GDM1 (cell line): ENCODE data around the gene B4GALNT2.
A peak's percentile ranks its signal among the peaks of the same experiment; 100 is the strongest.

ENCODE experiments used
- DNase-seq: peaks from one replicate; lab custom pipeline; 2025; lab: John Stamatoyannopoulos, UW

B4GALNT2 gene

DNA sequence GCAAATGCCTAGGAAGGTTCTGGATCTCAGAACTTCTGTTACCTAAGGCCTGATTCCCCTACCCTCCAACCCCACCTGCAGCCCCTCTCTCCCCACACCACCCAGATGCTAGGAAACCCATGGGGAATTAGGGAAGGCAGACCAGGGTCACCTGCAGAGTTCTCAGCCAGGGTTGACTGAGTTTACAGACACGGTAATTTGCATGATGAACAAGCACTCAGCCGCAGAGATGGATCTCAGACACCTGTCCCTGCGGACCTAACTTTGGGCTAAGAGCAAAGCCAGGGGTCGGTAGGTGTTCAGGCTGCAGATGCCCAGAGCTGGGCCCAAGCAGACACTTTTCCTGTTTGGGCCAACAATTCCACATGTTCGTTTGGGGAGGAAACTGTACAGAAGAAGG lies 80.8 kb downstream of the B4GALNT2 start:
- DNase-seq: no peak

DNA sequence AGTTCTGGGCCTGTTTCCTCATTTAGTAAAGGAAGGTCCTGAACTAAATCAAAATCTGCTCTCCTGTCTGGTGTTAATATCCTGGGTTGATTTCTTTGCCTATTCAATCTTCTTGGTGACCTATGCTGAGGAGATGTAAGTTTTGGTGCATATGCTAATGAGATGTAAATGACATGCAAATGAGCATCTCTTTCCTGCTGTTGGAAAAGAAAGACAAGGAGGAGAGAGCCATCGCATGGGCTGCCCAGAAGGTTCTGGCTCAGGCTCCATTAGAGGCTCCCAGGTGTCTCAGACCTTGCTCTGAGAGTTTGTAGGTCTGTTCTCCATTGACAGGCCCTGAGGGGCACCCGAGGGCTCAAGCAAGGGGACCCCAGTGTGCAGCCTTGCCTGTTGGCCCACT lies 81.3 kb downstream of the B4GALNT2 start:
- DNase-seq: no peak

DNA sequence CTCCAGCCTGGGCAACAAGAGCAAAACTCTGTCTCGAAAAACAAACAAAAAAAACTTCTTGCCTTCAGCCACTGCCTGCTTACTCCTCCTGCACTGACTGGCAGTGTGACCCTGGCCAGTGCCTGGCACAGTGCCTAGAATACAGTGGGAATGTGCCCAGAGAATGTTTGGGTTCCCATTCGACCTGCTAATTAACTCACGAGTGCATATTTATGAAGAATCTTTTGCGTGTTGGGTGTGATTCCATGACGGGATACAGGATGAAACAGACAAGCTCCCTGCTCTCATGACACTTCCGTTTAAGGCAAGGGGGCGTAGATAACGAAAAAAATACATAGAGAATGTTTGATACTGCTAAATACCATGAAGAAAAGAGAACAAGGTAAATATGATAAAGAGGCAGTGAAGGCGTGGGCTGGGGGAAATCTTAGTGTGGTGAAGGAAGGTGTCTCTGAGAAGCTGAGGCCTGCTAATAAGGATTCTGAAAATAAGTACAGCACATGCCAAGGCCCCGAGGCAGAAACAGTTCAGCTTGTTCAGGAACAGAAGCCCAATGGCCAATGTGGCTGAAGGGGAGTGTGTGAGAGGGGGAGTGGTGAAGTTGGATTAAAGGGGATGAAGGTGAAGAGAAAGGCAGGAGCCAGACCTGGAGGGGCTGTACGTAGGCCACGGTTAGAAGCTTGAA lies 82.2 kb downstream of the B4GALNT2 start:
- no peak for DNase-seq

DNA sequence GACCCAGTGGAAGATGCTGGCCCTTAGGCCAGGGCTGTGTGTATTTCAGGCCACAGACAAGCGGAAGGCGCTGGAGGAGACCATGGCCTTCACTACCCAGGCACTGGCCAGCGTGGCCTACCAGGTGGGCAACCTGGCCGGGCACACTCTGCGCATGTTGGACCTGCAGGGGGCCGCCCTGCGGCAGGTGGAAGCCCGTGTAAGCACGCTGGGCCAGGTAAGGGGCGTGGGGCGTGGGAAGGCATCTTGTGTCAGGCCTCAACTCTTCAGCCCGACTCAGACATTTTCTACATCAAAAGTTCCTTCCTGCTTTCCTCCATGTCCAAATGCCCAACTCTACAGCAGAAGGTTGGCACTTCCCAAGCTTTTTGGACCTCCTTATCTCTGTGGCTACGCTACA lies 83.9 kb downstream of the B4GALNT2 start:
- DNase-seq: no peak

DNA sequence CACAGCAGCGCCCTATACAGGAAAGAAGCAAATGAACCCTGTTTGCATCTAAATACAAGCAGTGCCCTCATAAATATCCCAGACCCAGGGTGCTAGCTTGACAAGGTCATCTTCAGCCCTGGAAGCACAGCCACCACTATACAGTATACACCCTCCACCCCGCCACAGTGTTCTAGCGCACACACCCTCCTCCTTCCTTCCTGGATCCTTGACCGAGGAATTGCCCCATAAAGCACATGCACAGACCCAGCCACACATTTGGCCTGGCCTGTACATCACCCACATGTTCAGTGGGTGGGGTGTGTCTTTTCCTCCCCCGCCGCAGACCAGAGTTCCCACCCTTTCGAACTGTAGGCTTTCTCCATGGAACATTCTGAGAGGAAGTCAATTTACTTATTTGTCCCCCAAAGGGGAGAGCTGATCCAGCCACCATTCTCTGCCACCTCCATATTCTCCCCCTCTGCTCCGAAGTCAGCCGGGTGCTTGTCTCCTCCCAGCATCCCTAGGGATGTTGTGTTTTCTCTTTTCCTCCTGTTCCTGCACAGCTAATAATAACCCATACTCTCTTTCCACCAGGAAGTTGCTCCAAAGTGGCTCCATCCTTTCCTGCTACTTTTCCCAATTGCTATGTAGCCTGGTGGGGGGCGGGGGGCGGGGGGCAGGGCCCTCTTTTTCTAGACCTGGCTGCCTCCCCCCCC lies 84.5 kb downstream of the B4GALNT2 start:
- DNase-seq: no peak

DNA sequence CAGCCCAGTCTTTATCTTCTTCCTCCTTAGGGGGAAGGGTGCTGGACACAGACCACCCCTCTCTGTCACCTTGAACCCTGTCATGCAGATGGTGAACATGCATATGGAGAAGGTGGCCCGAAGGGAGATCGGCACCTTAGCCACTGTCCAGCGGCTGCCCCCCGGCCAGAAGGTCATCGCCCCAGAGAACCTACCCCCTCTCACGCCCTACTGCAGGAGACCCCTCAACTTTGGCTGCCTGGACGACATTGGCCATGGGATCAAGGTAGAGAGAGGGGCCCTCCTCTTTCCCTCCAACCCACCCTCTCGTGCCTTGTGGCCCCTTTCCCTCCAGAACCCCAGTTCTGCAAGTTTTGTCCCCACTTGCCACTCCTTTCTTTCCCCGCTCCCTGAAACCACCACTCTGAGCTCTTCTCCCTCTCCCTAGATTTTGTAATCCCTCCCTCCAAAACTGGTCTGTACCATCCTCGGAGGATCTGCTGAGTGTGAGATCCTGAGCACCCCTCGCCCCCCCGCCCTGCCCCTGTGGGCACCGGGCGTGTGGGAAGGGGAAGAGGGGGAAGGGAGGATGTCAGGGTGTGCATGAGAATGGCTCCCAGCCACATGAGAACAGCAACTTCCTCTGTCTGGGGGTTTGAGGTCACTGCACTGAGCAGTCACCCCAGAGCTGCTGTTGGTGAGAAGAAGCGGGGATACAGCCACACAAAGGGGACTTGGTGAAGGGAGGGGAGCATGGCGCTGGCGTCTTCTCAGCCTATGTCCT lies 85.3 kb downstream of the B4GALNT2 start:
- DNase-seq: peak; percentile 87

DNA sequence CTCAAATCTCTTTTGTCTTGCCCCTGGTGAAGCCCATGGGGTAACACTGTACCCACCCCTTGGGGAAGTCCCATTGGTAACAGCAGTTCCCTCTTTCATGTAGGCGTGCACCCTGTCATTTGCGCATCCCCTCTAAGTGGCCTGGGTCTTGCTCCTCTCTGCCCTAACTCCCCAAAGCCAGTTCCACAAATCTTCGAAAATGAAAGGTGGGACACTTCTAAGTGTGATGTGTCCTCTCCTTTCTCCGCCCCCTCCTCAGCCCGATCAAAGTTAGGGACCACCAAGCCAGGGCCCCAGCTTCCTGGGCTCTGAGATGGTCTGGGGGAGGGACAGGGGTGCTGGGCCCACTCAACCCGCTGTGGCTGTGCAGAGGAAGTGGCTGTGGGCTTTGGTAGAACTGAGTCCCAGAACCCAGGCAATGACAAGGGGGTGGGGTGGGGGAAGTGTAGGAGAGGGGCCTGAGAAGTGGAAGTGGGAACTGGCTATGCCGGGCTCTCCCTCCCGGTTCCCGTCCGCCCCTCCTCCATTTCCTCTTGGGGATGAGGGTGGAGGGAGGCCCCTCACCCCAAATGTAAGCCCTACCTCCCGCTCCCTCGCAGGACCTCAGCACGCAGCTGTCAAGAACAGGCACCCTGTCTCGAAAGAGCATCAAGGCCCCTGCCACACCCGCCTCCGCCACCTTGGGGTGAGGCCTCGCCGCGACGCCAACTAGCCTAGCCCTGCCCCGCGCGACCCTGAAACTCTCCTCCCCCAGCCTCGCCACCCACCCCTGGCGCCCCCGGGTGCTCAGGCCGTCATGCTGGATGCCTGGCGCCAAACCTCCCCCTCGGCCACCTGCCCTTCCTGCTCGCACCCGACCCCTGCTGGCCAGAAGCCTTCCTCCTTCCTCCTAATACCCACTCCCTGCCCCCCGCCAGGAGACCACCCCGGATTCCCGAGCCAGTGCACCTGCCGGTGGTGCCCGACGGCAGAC lies 86.7 kb downstream of the B4GALNT2 start:
- peak; percentile 29 for DNase-seq

DNA sequence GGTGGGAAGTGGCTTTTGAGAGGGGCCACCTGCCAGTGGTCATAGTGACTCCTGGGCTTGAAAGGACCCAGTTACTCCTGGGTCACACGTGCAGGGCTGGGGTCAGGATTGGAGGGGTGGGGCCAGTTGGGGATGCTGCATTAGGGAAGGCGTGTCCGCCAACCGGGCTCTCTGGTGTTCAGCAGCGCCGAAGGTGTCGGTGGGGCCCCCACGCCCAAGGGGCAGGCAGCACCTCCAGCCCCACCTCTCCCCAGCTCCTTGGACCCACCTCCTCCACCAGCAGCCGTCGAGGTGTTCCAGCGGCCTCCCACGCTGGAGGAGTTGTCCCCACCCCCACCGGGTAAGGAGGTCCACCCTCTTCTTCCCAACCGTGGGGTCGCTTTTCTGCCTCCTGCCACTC lies 87.4 kb downstream of the B4GALNT2 start:
- no peak for DNase-seq

DNA sequence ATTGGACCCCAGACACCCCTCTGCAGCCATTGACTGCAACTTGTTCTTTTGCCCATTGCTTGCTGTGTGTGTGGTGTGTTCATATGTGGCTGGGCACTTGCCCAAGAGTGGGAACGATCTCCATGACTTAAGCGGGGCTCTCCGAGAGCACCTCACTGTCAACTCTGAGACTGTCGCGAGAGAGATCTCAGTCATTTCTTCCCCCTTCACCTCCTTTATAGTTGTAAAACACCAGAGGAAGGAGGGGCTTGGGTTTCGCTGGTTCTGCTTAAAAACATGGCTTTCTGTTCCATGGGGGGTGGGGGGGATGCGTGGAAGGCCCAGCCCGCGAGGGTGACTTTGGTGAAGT lies 90.6 kb downstream of the B4GALNT2 start:
- no peak for DNase-seq

DNA sequence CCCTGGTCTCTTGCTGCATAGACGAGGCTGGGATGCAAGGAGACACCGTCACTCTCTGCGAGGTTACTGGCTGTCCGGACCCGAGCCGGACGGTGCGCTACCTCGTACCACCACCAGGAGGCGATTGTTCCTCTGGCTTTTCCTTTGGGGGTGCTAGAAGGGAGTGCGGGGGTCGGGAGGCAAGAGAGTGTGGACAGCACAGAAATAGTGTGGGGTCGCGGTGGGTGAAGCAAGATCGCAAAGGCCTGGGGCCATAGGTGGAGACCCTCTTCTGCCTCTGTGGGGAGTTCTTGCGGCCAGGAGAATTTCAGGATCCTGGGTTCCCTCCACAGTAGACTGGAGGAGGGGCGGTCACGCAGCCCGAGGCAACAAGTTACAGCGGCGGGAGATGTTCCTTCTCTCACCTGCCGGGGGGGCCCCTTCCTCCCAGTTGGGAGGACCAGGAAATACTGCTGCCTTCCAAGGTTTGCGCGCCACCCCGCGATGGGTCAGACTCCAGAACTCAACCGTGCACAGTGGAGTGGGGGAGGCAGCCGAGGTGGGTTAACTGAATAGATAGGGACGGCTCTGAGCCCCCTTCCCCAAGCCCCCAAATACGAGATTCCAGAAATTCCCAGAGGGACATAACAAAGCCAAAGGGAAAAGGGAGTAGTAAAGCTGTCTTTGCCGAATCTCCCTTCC lies 91.1 kb downstream of the B4GALNT2 start:
- DNase-seq: no peak

DNA sequence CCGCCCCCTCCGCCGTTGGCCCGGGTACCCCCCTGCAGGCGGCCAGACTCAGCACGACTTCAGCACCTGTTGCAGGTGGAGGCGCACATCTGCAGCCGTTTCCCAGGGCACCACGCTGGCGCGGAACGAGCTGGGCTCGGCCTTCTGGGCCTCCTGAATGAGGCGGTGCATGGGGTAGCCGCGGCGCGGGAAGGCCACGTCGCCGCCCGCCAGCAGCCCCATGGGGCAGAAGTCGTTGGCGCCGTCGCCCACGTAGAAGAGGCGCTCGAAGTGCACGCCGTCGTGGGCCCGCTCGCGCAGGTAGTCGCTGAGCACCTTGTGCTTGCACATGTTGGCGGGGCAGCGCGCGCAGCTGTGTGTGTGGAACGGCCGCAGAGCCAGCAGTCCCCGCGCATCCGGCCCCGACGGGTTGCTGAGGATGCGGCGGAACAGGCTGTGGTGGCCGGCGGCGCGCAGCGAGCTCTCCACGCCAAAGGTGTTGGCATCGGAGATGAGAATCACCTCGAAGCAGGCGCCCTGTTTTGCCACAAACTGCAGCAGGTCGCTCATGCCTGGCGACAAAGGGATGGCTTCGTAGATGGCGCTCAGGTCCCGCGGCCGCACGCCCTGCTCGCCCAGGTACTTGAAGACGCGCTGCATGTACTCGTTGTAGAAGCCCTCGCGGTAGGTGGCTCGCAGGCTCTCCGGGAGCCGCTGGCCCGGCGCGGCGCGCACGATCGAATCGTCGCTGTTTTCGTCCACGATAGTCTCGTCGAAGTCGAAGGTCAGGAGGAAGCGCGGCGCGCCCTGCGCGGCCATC lies 91.8 kb downstream of the B4GALNT2 start:
- DNase-seq: no peak

DNA sequence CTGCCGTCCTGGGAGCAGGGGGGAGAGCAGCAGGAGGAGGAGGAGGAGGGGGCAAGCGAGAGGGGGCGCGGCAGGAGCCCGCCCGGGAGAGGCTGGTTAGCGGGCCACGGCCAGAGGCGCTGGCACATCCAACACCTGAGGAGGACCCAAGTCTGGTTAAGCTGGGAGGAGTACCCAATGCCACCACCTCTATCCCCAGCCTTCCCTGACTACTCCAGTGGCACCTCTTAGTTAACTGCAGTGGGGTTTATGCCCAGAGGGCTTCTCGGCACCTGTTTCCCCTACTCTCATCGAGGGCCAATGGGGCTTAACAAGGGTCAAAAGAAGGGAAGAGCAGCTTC lies 92.4 kb downstream of the B4GALNT2 start:
- DNase-seq: no peak

DNA sequence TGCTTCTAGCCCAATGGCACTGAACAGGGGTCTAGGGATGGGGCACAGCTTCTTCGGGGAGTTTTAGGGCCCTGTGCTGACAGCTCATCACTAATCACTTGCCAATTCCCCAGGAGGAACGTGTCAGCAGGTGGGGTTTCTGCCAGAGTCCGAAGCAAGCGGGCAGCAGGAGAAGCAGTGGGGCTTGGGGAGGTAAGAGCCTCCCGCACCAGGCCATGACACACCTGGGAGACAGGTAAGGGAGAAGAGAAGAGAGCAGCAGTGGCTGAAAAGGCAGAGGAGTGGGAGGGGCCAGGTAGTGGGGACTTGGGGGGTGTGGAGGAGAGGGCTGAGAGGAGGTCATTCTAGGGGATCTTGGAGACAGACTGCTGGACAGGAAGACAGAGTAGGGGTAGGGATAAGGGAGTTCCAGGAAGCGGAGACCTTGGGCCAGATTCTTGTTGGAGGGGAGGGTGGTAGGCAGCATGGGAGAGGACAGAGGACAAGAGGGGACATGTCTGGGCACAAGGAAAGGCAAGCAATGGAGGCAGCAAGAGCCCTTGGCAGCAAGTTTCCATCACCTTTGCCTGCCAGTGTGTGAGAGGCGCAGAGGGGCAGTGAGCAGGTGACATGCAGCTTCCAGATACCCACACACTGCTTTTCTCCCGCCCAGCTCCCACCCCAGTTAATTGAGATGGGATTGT lies 93.1 kb downstream of the B4GALNT2 start:
- DNase-seq: no peak
